HG02870 (cell line): ENCODE results near the gene ZFP91.

ENCODE experiments used
- ATAC-seq: cut with Tn5 transposase; IDR thresholded peaks from one replicate; pipeline ENCODE4 v1.9.1; 2021; ENCODE audit warnings: mild to moderate bottlenecking, moderate library complexity; ENCODE audit not compliant: unreplicated experiment

Gene ZFP91

GRCh38 chr11:58580311-58580710 is 1.4 kb downstream of the ZFP91 start:
- no peak for ATAC-seq

GRCh38 chr11:58582437-58582836 is 3.6 kb downstream of the ZFP91 start:
- ATAC-seq: no peak

- no peak for ATAC-seq
Measured at GRCh38 chr11:58586998-58587397, 8.1 kb downstream of the ZFP91 start.

- ATAC-seq: no peak
Measured at GRCh38 chr11:58591659-58592058, 12.8 kb downstream of the ZFP91 start.

- ATAC-seq: no peak
Measured at GRCh38 chr11:58592760-58593472, 14.1 kb downstream of the ZFP91 start.

GRCh38 chr11:58594826-58595225 is 16.0 kb downstream of the ZFP91 start:
- no peak for ATAC-seq

- ATAC-seq: no peak
Measured at GRCh38 chr11:58596621-58597020, 17.8 kb downstream of the ZFP91 start.

GRCh38 chr11:58597486-58598144 is 18.8 kb downstream of the ZFP91 start:
- ATAC-seq: peak; percentile 55

GRCh38 chr11:58600510-58600909 is 21.6 kb downstream of the ZFP91 start:
- ATAC-seq: no peak

GRCh38 chr11:58606930-58607714 is 28.3 kb downstream of the ZFP91 start:
- ATAC-seq: no peak

- ATAC-seq: no peak
Measured at GRCh38 chr11:58608331-58608730, 29.5 kb downstream of the ZFP91 start.

- ATAC-seq: peak; percentile 51
Measured at GRCh38 chr11:58609723-58610122, 30.9 kb downstream of the ZFP91 start.

GRCh38 chr11:58613228-58613627 is 34.4 kb downstream of the ZFP91 start:
- no peak for ATAC-seq

- ATAC-seq: no peak
Measured at GRCh38 chr11:58615559-58615958, 36.7 kb downstream of the ZFP91 start.

- ATAC-seq: no peak
Measured at GRCh38 chr11:58616594-58616993, 37.7 kb downstream of the ZFP91 start.

GRCh38 chr11:58617976-58618557 is 39.2 kb downstream of the ZFP91 start:
- no peak for ATAC-seq

GRCh38 chr11:58621586-58622262 is 42.9 kb downstream of the ZFP91 start:
- ATAC-seq: no peak

GRCh38 chr11:58622344-58622743 is 43.5 kb downstream of the ZFP91 start, which contains the start of gene CNTF:
Gene CNTF (plus strand): TSS chr11:58622665. CDS start chr11:58622753, 88 bp downstream.
- no peak for ATAC-seq

GRCh38 chr11:58625086-58625485 is 46.2 kb downstream of the ZFP91 start:
- no peak for ATAC-seq

GRCh38 chr11:58625826-58626460 is 47.1 kb downstream of the ZFP91 start:
- no peak for ATAC-seq
